Smooth muscle cell (in vitro differentiated cells): Measurements from ENCODE around the gene BRD9. TPM values are rescaled to one million over a fixed set of nuclear protein-coding genes. Genes with fewer than 3 reads are reported as not detected.

ENCODE experiments used
- DNase-seq: peaks from one replicate; lab custom pipeline; 2025; ENCODE audit not compliant: unreplicated experiment; lab: John Stamatoyannopoulos, UW
- H2AFZ ChIP-seq: fragments of 200-600 bp; sonication (generic); 2 replicates; pipeline ENCODE4 v1.6.0; 2016; ENCODE audit warnings: antibody characterized with exemption, low read depth, mild to moderate bottlenecking
- H3F3A ChIP-seq: fragments of 200-600 bp; sonication (generic); 2 replicates; pipeline ENCODE4 v1.6.0; 2017; ENCODE audit warnings: antibody characterized with exemption, low read depth
- H3K27ac ChIP-seq: fragments of 200-600 bp; sonication (generic); 2 replicates; pipeline ENCODE4 v1.5.1; 2016; ENCODE audit warnings: low read depth, mild to moderate bottlenecking
- H3K27me3 ChIP-seq: fragments of 200-600 bp; sonication (generic); 2 replicates; pipeline ENCODE4 v1.6.1; 2016; ENCODE audit warnings: low read depth, mild to moderate bottlenecking
- H3K36me3 ChIP-seq: fragments of 200-600 bp; sonication (generic); 2 replicates; pipeline ENCODE4 v1.5.1; 2016; ENCODE audit warnings: low read depth
- H3K4me1 ChIP-seq: fragments of 200-600 bp; sonication (generic); 2 replicates; pipeline ENCODE4 v1.5.1; 2016; ENCODE audit warnings: low read depth
- H3K4me2 ChIP-seq: fragments of 200-600 bp; sonication (generic); 2 replicates; pipeline ENCODE4 v1.6.0; 2016; ENCODE audit warnings: mild to moderate bottlenecking
- H3K4me3 ChIP-seq: fragments of 200-600 bp; sonication (generic); 2 replicates; pipeline ENCODE4 v1.5.1; 2016; ENCODE audit warnings: mild to moderate bottlenecking
- H3K79me2 ChIP-seq: fragments of 200-600 bp; sonication (generic); 2 replicates; pipeline ENCODE4 v1.6.0; 2016; ENCODE audit warnings: low read depth, mild to moderate bottlenecking
- H3K9ac ChIP-seq: fragments of 200-600 bp; sonication (generic); 2 replicates; pipeline ENCODE4 v1.6.0; 2016; ENCODE audit warnings: low read depth
- H3K9me3 ChIP-seq: fragments of 200-600 bp; sonication (generic); replicated peaks from 2 replicates; pipeline ENCODE4 v1.5.1; 2016; ENCODE audit warnings: low read depth
- H4K20me1 ChIP-seq: fragments of 200-600 bp; sonication (generic); 2 replicates; pipeline ENCODE4 v1.6.0; 2016; ENCODE audit warnings: low read depth
- WGBS: methylation state at CpG from one replicate; pipeline ENCODE4 v1.1.7; 2016; ENCODE audit warnings: low lambda C conversion rate; 5-methylcytosine and 5-hydroxymethylcytosine counted together
- polyA plus RNA-seq: library from polyadenylated mRNA; unstranded; fragments of >200 nt; fragmentation: Nextera tagmentation; extraction: Ambion mirVana; gene quantifications from 2 replicates; pipeline ENCODE4 v1.2.1, GENCODE V29; 2016
- total RNA-seq: library from RNA; depleted of rRNA; stranded (reverse); fragments of >200 nt; gene quantifications from 2 replicates; pipeline ENCODE4 v1.2.3, GENCODE V29; 2014
- TF ChIP-seq, protein P1 (sequence below): fragments of 200-600 bp; sonication (generic); IDR thresholded peaks from 2 replicates; pipeline ENCODE4 v1.5.1; 2017; ENCODE audit warnings: borderline replicate concordance, mild to moderate bottlenecking, antibody characterized with exemption; ENCODE audit not compliant: insufficient read depth, poor library complexity, severe bottlenecking

BRD9 gene
- total and polyA plus RNA-seq, 2 experiments from 2014 or later = 17.1 to 17.8 TPM

DNA sequence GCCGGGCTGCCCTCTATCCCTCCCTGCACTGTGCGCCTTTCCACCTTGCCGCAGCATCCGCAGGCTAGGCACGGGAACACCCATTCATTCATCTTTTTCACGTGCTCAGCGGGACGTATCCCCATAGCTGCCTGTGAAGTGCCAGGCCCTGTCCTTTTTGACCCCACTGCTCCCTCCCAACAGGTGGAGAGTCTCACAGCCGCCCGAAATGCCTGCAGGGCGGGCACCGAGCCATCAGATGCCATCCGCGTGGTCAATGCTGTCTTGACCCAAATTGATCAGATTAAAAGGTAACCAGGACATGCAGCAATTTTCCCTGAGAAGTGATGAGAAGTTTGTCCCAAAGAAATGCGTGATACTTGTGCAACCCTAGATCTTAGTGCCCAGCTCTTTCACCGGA lies 15.6 kb upstream of the BRD9 start:
- H3F3A ChIP-seq = no peaks in the 10 kb centered on the region
- H3K27ac ChIP-seq = no peak overlapping the region
- H3K4me1 ChIP-seq = peaks cover 4% of the 10 kb centered on the region
- H3K4me3 ChIP-seq = no peak overlapping the region
- H3K79me2 ChIP-seq = no peaks in the 10 kb centered on the region
- no peak for DNase-seq
- no peak overlapping the region for H2AFZ ChIP-seq
- H3K9me3 ChIP-seq = no peaks in the 10 kb centered on the region
- WGBS = over 99% methylated on average over 16 of the region's 16 CpGs
- H3K9ac ChIP-seq = no peak overlapping the region
- H3K4me2 ChIP-seq = no peak overlapping the region
- H4K20me1 ChIP-seq = no peaks in the 10 kb centered on the region
- TF ChIP-seq, protein P1, sequence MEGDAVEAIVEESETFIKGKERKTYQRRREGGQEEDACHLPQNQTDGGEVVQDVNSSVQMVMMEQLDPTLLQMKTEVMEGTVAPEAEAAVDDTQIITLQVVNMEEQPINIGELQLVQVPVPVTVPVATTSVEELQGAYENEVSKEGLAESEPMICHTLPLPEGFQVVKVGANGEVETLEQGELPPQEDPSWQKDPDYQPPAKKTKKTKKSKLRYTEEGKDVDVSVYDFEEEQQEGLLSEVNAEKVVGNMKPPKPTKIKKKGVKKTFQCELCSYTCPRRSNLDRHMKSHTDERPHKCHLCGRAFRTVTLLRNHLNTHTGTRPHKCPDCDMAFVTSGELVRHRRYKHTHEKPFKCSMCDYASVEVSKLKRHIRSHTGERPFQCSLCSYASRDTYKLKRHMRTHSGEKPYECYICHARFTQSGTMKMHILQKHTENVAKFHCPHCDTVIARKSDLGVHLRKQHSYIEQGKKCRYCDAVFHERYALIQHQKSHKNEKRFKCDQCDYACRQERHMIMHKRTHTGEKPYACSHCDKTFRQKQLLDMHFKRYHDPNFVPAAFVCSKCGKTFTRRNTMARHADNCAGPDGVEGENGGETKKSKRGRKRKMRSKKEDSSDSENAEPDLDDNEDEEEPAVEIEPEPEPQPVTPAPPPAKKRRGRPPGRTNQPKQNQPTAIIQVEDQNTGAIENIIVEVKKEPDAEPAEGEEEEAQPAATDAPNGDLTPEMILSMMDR = no peak
- no peaks in the 10 kb centered on the region for H3K27me3 ChIP-seq
- no peaks in the 10 kb centered on the region for H3K36me3 ChIP-seq

GRCh38 chr5:907366-907910 lies 14.8 kb upstream of the BRD9 start:
- H3K4me2 ChIP-seq = no peak overlapping the region
- H3K79me2 ChIP-seq = no peaks in the 10 kb centered on the region
- no peaks in the 10 kb centered on the region for H3K4me1 ChIP-seq
- 97% methylated on average over 7 of the region's 7 CpGs for WGBS
- no peak overlapping the region for H2AFZ ChIP-seq
- no peak for DNase-seq
- no peaks in the 10 kb centered on the region for H4K20me1 ChIP-seq
- H3K9me3 ChIP-seq = no peaks in the 10 kb centered on the region
- no peak overlapping the region for H3K9ac ChIP-seq
- H3K27ac ChIP-seq = no peak overlapping the region
- no peaks in the 10 kb centered on the region for H3K27me3 ChIP-seq
- H3F3A ChIP-seq = no peaks in the 10 kb centered on the region
- H3K4me3 ChIP-seq = no peak overlapping the region
- TF ChIP-seq, protein P1 = no peak
- no peaks in the 10 kb centered on the region for H3K36me3 ChIP-seq

- no peak overlapping the region for H3K9ac ChIP-seq
- no peaks in the 10 kb centered on the region for H3K9me3 ChIP-seq
- H3K4me3 ChIP-seq = no peak overlapping the region
- H3K4me1 ChIP-seq = no peaks in the 10 kb centered on the region
- H4K20me1 ChIP-seq = no peaks in the 10 kb centered on the region
- no peaks in the 10 kb centered on the region for H3K27me3 ChIP-seq
- TF ChIP-seq, protein P1 = no peak
- no peak overlapping the region for H2AFZ ChIP-seq
- H3K79me2 ChIP-seq = no peaks in the 10 kb centered on the region
- 96% methylated on average over 12 of the region's 12 CpGs for WGBS
- no peaks in the 10 kb centered on the region for H3F3A ChIP-seq
- H3K36me3 ChIP-seq = no peaks in the 10 kb centered on the region
- H3K4me2 ChIP-seq = no peak overlapping the region
- H3K27ac ChIP-seq = no peak overlapping the region
- DNase-seq = no peak
Observed at GRCh38 chr5:905139-905642, 12.6 kb upstream of the BRD9 start.

GRCh38 chr5:903756-904096 lies 11.1 kb upstream of the BRD9 start:
- no peak overlapping the region for H3K9ac ChIP-seq
- H3K27ac ChIP-seq = no peak overlapping the region
- H3K4me3 ChIP-seq = no peak overlapping the region
- no peaks in the 10 kb centered on the region for H3K4me1 ChIP-seq
- TF ChIP-seq, protein P1 = no peak
- no peaks in the 10 kb centered on the region for H4K20me1 ChIP-seq
- no peaks in the 10 kb centered on the region for H3F3A ChIP-seq
- WGBS = 99% methylated on average over 6 of the region's 6 CpGs
- H2AFZ ChIP-seq = no peak overlapping the region
- H3K27me3 ChIP-seq = no peaks in the 10 kb centered on the region
- H3K9me3 ChIP-seq = no peaks in the 10 kb centered on the region
- H3K4me2 ChIP-seq = no peak overlapping the region
- H3K79me2 ChIP-seq = no peaks in the 10 kb centered on the region
- no peaks in the 10 kb centered on the region for H3K36me3 ChIP-seq
- no peak for DNase-seq
